GM21390 (cell line): Measurements from ENCODE around the gene ELK4.

Experiments used
- ATAC-seq: cut with Tn5 transposase; IDR thresholded peaks from one replicate; pipeline ENCODE4 v1.9.1; 2021; ENCODE audit not compliant: unreplicated experiment

Gene ELK4

DNA sequence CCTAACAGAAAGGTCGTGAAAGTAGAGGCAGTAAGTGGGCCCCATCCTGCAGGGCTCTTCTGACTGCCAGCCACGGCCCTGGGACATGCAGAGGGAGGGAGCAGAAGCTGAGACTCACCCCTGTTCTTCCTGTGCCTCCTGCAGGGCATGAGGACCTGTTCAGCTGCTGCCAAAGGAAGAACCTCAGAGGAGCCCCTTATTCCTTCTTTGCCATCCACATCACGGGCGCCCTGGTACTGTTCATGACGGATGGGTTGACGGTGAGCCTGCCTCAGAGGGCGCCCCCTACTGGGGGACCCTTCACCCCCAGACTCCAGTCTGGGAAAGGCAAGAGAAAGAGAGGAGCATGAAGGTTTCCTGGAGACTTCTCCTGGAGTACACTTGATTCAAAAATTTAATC lies 47.1 kb downstream of the ELK4 start:
- no peak for ATAC-seq

- no peak for ATAC-seq
Measured at GRCh38 chr1:205583461-205584130, 48.2 kb downstream of the ELK4 start.

GRCh38 chr1:205582471-205583291 lies 49.1 kb downstream of the ELK4 start:
- ATAC-seq, result no peak

GRCh38 chr1:205582046-205582445 lies 49.8 kb downstream of the ELK4 start:
- ATAC-seq, result no peak

DNA sequence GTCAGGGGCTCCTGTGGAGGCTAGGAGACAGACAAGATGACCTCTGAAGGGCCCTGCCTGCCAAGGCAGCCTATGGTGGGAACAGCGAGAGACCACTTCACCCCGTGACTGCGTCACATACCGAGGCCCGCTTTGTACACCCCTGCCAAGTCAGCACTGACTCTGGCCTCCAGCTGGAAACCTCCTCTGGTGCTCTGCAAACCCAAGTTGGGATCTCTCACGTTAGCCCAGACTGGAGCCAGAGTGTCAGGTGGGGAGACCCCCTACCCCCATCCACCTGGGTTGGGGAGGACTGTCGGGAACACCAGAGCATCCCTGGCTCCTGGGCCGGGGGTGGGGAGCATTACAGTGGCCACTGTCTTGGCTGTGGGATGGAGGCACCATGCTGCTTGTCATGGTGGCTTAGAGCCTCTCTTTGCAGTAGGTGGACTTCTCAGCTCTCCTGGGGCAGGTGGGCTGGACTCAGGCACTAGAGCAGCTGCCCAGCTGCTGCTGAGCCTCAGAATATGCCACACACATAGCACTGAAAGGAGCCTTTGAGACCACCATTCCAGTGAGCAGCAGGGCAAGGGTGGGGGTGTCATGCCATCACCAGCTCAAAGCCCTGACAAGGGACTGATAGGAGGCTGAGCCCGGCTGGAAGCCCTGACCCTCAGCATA lies 50.4 kb downstream of the ELK4 start:
- ATAC-seq, result no peak

DNA sequence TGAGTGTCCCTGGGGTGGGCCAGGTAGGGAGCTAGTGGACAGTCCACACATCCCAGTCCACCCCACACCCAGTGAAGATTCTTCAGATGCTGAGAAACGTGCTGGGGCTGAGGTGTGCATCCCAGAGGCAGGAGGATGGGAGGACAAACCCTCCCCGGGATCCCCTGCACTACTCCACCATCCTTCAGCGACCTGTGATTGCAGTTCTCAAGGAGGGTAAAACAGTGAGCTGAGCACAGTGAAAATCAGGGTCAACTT lies 51.0 kb downstream of the ELK4 start:
- no peak for ATAC-seq

- ATAC-seq, result no peak
Measured at GRCh38 chr1:205580140-205580922, 51.5 kb downstream of the ELK4 start.

DNA sequence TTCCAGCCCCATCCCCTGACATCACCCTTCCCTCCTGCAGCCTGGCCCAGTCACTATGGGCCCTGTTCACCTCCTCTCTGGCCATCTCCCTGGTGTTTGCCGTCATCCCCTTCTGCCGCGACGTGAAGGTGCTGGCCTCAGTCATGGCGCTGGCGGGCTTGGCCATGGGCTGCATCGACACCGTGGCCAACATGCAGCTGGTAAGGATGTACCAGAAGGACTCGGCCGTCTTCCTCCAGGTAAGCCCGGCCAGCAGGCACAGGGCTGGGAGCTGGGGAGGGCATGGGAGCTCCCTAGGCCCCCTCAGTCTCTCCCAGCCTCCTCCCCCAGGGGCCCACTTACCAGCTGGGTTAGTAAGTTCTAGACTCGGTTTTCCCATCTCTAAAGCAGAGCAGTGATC lies 52.1 kb downstream of the ELK4 start:
- no peak for ATAC-seq

DNA sequence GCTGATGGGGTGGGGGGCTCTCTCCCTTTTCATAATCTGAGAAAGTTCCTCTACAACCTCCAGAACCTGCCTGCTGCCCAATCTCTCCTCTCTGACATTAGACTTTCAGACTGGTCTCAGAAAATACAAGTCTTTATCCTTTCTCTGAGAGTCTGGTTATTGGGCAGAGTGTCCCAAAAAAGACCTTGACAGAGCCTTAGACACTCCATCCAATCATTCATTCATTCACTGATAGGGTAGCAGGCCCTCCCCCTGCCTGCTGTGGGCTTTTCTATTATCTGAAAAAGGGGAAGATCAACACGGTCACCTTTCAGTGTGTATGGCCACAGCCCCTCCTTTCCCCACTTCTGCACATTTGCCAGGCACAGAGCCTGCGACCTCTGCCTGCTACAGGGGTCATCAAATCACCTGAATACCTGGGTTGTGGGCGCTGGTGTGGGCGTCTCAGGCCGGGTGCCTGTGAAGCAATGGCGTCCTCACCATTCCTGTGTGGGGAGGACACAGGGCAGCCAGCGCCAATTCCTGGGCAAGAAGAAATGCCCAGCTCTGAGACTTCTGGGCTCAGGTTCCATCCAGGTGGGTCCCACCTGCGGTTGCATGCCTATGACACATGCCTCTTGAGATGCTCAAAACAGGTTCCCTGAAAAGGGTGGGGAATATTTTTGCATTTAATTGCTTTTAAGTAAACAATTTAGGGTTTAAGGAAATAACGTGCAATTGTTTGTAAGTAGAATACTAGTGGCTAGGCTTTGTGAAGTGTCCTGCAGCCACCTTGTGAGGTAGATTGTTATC lies 52.8 kb downstream of the ELK4 start:
- ATAC-seq, result no peak

DNA sequence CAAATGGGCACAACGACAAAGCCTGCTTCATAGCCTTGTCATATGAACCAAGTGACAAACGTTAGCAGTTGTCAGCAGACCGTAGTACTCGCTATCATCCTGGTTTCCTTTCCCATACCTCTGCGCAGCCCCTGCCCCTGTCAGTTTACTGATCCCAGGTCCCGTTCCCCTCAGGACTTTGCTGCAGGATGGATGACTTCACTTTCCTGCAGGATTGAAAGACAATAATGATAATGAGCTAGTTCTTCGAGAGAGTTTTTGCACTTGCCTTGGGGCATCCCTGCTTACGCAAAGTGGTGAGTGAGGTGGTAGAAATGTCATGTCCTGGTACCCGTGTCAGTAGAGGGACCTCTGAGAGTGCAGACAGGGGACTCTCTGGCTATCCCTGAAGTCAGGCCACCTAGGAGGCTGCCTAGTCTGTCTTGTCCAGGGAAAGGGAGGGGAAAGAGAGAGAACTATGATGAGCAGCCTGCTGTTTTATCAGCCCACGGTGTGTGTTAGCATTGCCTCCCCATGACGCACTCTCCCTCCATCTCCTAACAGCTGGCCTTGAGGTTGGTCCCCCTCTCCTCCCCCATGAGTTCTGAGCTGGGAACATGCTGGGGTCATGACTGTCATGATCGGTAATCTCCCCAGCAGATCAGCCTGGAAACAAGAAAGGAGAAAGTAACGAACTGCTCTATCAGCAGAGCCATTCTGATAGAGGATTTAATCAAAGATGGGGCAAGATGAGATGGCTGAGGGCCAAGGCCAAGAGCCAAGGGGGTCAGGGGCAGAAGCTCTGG lies 53.7 kb downstream of the ELK4 start:
- no peak for ATAC-seq

GRCh38 chr1:205576805-205577761 lies 54.7 kb downstream of the ELK4 start:
- no peak for ATAC-seq

- ATAC-seq, result no peak
Measured at GRCh38 chr1:205576011-205576410, 55.8 kb downstream of the ELK4 start.

DNA sequence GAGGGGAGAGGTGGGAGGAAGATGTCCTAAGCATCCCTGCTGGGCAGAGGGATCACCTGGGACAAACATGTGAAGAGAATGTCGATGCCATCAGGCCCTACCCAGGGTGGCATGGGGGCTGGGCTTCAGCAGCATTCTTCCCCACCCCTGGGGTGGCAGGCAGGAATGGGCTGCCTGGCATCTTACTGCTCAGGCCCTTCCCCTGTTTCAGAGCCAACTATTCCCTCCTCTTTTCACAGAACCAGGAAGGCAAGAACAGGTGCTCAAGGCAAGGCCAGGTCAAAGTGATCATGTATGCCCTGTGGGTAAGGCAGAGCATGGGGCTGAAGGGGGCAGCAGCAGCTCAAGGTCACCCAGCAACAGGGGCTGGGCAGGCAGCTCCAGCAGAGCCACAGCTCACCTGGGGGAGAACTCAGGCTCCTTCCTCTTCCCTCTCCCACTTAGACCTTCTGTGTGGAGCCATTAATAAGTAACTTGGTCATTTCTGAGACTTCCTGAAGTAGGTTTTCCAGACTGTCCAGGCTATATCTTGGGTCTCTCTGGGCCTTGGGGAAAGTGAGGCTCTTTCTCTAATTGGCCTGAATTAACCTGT lies 56.4 kb downstream of the ELK4 start:
- no peak for ATAC-seq

GRCh38 chr1:205572421-205572820 lies 59.4 kb downstream of the ELK4 start:
- no peak for ATAC-seq

DNA sequence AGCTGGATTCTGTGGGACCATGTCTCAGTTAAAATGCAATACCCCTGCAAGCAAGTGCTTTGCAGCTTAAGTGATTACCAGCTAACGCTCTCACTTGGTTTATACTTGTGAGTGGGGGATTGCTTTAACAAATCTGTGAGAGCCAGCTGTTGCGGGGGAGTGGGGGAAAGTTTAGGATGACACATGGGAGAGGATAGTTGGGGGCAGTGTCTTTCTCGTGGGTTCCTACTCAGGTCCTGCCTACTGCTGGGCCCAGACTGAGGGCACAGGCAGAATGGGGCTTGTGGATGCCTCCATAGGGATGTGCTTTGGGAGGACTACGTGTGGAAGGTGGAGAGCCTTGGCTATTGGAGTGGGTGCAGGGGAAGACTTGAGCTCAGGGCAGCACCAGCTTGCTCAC lies 60.1 kb downstream of the ELK4 start:
- ATAC-seq, result no peak

DNA sequence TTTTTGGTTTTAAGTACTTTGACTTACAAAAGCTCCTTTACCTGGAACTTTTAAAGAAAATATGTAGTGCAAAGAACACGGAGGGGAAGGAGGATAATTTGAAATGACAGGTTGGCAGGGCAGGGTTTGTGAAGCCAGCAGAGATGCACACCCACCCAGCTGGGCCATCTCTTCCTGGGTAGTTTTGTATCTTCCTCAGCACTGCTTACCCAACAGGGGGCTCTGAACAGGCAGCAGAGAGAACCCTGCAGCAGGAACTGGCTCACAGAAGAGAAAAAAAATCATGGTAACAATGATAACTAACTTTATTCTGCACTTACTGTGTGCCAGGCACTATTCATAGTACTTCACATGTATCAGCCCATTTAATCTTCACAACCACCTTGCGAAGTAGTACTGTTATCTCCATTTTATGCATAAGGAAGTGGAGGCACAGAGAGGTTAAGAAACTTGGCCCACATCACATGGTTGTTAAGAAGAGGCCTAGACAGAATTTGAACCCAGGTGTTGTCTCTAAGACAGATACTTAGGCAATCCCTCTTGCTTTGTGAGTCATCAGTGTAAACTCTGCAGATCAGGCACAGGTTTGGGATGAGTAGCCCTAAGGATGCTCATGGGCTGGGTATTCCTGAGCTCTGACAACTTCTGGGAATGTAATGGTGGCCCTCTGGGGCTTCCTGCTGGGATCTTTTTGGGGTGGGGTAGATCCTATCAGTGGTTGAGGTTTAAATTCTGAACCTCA lies 60.8 kb downstream of the ELK4 start:
- ATAC-seq, result no peak

DNA sequence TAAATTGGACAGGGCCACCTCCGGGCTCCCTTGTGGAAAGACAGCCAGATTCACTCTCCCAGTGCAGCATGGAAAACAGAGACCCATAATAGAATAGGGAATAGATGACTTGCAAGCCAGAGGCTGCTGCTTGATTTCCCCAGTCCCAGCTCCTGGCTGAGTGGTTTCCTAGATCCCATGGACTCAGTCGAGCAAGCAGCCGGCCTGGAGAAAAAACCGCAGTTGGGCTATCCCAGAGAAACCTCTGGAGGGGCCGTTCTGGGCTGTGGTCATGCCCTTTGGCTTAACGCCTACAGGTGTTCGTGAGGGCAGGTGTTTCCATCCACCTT lies 61.7 kb downstream of the ELK4 start:
- ATAC-seq, result no peak
